Esophagus squamous epithelium (tissue), 4 donors: ENCODE measurements around the gene ZMPSTE24.

Source experiments
- POLR2A ChIP-seq, 4 donors: fragments of 450-650 bp; IDR thresholded peaks; one replicate each; pipeline ENCODE4 v1.6.1; 2017; ENCODE audit warnings: antibody characterized with exemption in 4 of 4, mild to moderate bottlenecking in 4 of 4, moderate library complexity in 3 of 4
- TF ChIP-seq, protein P1 (sequence below), 6 experiments: fragments of 450-650 bp in 4 of 6; fragments of 200-600 bp in 2 of 6; sonication (generic) in 2 of 6; IDR thresholded peaks; one replicate each; pipeline ENCODE4 v1.5.1; 2016 to 2019; ENCODE audit warnings: antibody characterized with exemption in 6 of 6, mild to moderate bottlenecking in 4 of 6, moderate library complexity in 4 of 6

DNA sequence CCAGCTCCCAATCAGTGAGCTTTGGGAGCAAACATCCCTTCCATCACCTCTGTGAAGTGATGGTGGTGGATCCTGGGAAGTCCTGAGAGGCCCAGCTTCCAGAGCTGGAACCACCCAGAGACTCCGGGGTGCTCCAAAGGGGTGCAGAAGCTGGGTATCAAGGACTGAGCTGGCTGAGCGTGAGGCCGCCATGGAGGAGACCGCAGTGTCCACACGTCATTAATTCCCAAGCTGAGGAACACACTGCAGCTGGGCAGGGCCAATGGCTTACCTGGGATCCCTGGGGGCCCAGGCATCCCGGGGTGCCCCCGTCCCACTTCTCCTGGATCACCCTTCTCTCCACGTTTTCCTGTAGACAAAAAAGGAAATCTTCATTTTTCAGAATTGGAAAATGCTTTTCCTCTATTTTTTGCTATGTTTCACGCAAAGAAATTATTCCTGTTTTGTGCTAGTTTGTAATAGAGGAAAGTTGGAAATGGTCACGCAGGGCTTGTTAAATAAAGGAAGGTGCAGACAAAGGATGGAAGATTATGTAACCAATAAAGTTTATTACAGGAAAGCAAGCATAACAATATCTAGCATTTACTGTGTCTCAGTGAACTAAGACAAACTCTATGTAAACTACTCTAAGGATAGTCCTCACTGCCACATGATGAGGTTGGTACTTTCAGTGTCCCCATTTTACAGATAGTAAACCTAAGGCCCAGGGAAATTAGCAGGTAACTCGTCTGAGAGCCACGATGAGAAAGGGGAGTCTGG, 43.7 kb downstream of the ZMPSTE24 start:
- no peak for TF ChIP-seq POLR2A (IDR thresholded peaks at IDR 0.05)
- TF ChIP-seq, protein P1, sequence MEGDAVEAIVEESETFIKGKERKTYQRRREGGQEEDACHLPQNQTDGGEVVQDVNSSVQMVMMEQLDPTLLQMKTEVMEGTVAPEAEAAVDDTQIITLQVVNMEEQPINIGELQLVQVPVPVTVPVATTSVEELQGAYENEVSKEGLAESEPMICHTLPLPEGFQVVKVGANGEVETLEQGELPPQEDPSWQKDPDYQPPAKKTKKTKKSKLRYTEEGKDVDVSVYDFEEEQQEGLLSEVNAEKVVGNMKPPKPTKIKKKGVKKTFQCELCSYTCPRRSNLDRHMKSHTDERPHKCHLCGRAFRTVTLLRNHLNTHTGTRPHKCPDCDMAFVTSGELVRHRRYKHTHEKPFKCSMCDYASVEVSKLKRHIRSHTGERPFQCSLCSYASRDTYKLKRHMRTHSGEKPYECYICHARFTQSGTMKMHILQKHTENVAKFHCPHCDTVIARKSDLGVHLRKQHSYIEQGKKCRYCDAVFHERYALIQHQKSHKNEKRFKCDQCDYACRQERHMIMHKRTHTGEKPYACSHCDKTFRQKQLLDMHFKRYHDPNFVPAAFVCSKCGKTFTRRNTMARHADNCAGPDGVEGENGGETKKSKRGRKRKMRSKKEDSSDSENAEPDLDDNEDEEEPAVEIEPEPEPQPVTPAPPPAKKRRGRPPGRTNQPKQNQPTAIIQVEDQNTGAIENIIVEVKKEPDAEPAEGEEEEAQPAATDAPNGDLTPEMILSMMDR (IDR thresholded peaks at IDR 0.05) = no peak
